ENCODE results near the gene USP7.

- TF ChIP-seq EZH2 (IDR thresholded peaks at IDR 0.05; ENCODE audit: low read length), result no peak
- TF ChIP-seq CTCF (optimal IDR thresholded peaks at IDR 0.05 in 1 of 3, IDR thresholded peaks at IDR 0.05 in 1 of 3, conservative IDR thresholded peaks at IDR 0.05 in 1 of 3; ENCODE audit: extremely low read depth in 1 of 3, insufficient read depth in 2 of 3, low read length in 3 of 3), result no peak
Measured at GRCh38 chr16:8855972-8856371, 107.7 kb downstream of the USP7 start.
